ENCODE results near the gene PHIP.

PHIP gene

DNA sequence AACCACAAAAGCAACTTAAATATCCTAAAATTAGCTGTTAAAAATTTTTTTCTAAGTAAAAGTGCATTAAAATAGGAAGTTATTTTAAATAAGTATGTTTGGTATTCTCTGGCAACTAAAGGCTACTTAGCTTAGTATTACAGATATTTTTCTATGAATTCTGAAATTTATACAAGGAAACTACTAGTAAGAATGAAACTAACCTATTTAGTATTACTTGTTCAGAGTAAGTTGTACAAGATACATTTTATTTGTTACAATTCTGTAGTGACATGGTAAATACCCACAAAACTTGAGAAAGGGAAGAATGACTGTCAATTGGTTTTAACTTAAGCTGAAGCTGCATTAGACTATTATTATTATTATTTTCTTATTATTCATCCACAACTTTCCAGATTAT lies 6.5 kb downstream of the PHIP start:
- no peak for DNase-seq (ENCODE audit: extremely low read depth in 1 of 2, low read depth in 1 of 2)

- no peak for DNase-seq (ENCODE audit: extremely low read depth in 1 of 2, low read depth in 1 of 2)
Observed at GRCh38 chr6:79070206-79070825, 7.7 kb downstream of the PHIP start.

DNA sequence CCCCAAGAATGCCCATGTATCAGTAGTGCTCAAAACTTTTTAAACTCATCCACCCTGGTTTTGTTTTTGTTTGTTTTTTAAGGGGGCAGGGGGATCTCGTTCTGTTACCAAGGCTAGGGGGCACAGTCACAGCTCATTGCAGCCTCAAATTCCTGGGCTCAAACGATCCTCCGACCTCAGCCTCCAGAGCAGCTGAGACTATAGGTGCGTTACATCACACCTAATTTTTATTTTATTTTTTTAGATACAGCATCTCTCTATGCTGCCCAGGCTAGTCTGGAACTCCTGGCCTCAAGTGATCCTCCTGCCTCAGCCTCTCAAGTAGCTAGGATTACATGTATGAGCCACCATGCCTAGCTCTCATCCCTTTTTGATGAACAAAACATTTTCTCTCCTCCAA lies 11.2 kb downstream of the PHIP start:
- DNase-seq (ENCODE audit: extremely low read depth in 1 of 2, low read depth in 1 of 2) = no peak

GRCh38 chr6:79066330-79066729 lies 11.7 kb downstream of the PHIP start:
- DNase-seq (ENCODE audit: extremely low read depth in 1 of 2, low read depth in 1 of 2) = no peak

DNA sequence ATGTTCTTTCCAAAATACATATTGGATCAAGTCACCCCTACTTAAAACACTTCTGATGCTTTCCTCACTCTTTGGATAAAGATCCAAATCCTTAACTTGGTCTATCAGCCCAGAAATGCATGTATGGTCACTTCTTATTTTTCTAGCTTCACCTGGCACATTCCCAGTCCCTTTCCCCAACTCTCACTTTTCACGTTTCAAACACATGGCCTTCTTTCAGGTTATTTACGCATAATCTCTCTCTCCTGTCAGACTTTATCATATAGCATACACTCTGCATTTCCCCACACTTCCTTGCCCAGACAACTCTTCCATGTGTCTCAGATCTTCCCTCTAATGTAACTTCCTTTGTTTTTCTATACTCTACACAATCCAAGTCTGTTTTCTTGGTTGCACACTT lies 12.8 kb downstream of the PHIP start:
- DNase-seq (ENCODE audit: extremely low read depth in 1 of 2, low read depth in 1 of 2) = no peak

DNA sequence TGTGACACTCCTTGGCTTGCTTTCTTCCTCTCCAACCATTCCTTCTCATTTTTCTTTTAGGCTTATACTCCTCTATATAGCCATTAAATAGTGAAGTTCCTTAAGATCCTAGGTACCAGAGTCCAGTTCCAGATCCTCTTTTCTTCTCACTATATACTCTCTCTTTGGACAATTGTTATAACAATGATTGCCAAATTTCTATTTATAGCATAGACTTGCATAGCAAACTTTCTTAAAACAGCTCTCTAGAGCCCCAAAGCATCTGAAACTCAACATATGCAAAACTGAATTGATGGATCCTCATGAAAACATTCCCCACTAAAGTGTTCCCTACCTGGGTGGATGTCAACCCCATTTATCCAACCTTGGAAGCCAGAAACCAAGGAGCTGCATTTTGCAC lies 13.4 kb downstream of the PHIP start:
- no peak for DNase-seq (ENCODE audit: extremely low read depth in 1 of 2, low read depth in 1 of 2)

DNA sequence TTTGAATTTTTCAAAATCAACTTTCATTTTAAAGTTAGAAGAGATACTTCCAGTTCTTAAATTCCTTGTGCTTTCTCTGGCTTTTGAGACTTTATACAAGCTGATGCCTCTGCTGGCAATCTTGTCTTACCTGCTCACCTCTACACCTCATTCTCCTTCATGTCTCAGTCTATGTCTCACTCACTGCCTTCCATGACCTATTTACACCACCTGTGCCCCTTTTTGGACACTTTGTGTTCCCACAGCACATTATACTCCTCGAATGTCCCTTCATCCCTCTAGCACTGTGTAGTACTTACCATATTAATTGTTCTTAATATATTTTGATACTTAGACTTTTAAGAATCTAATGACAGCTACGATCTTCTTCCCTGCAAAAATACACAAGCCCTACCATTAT lies 15.3 kb downstream of the PHIP start:
- no peak for DNase-seq (ENCODE audit: extremely low read depth in 1 of 2, low read depth in 1 of 2)

- DNase-seq (ENCODE audit: extremely low read depth in 1 of 2, low read depth in 1 of 2) = no peak
Observed at GRCh38 chr6:79057746-79058145, 20.3 kb downstream of the PHIP start.

DNA sequence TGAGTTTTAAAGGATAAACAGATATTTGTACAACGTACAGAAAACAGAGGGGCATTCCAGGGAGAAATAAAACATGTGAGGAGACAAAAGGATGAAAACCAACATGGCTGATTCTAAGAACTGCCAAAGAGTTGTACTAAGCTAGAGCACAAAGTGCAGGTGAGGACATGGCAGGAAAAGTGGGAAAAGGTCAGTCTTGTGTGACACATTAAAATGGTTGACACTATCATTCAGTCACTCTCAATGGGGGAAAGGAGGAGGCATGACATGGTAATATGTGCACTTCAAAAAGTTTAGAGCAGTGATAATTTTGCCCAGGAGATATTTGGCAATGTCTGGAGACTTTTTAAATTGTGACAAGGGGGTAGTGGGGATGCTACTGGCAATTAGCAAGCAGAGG lies 21.8 kb downstream of the PHIP start:
- DNase-seq (ENCODE audit: extremely low read depth in 1 of 2, low read depth in 1 of 2) = no peak

GRCh38 chr6:79048611-79049010 lies 29.4 kb downstream of the PHIP start:
- DNase-seq (ENCODE audit: extremely low read depth in 1 of 2, low read depth in 1 of 2) = no peak

- no peak for DNase-seq (ENCODE audit: extremely low read depth in 1 of 2, low read depth in 1 of 2)
Observed at GRCh38 chr6:79047072-79047471, 31.0 kb downstream of the PHIP start.

GRCh38 chr6:79045966-79046365 lies 32.1 kb downstream of the PHIP start:
- no peak for DNase-seq (ENCODE audit: extremely low read depth in 1 of 2, low read depth in 1 of 2)

DNA sequence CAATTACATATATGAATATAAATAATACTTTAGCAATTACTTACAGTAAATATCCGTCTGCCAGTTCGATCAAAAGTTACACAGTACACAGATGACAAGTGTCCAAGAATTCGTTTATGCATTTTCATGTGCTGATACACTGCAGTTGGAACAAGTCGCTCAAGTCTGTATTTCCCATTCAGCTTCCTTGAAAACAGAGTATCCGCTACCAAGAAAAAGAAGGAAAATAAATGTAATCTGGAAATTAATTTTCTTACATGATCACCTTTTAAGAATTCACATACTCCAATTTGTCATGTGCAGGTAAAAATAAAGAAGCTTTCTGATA lies 35.3 kb downstream of the PHIP start:
- no peak for DNase-seq (ENCODE audit: extremely low read depth in 1 of 2, low read depth in 1 of 2)

DNA sequence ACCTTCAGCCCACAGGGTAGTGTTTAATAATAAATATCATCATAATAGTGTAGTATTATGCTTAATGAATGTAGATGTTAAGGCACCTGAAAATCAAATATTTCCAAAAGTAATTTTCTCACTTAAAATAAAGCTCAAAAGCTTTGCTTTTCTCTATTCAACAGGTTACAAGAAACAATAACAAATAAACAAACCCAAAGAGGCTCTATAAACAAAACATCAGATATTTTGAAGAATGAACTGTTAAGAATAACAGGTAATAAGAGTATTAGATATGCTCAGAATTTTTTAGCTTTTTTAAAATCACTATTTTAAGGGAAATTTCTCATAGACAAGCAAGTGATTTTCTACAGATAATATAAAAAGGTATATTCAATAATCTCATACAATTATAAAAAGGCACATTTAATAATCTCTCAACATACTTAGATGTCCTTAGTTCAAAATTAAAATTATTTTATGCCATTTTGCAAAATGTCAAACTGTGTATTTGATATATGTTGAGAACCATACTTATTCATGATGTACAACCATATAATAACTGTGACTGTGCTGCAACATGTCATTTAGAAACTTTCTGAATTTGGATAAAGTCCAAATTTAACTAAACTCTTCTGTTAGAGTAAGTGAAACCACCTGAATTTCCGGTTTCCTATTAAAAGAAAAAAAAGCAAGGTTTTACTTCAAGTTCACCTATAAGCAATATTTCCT lies 35.8 kb downstream of the PHIP start:
- no peak for DNase-seq (ENCODE audit: extremely low read depth in 1 of 2, low read depth in 1 of 2)

DNA sequence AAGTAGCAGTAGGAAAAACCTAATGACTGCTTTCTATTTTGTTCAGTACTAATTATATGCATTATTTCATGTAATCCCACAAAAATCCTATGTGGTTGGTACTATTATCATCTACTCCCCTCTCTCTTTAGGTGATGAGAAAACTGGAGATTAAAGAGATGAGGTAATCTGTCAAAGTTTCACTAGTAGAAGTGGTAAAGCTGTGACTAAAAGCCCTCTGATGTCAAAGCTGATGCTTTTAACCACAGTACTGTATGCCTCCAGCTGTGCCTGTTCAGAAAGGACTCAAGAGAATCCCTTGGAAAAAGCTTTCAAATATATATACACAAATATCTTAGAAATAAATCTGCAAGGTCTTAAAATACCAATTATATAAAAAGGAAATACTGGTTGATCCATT lies 38.0 kb downstream of the PHIP start:
- no peak for DNase-seq (ENCODE audit: extremely low read depth in 1 of 2, low read depth in 1 of 2)

- no peak for DNase-seq (ENCODE audit: extremely low read depth in 1 of 2, low read depth in 1 of 2)
Observed at GRCh38 chr6:79038061-79038460, 40.0 kb downstream of the PHIP start.

GRCh38 chr6:79034865-79035264 lies 43.2 kb downstream of the PHIP start:
- DNase-seq (ENCODE audit: extremely low read depth in 1 of 2, low read depth in 1 of 2) = no peak

DNA sequence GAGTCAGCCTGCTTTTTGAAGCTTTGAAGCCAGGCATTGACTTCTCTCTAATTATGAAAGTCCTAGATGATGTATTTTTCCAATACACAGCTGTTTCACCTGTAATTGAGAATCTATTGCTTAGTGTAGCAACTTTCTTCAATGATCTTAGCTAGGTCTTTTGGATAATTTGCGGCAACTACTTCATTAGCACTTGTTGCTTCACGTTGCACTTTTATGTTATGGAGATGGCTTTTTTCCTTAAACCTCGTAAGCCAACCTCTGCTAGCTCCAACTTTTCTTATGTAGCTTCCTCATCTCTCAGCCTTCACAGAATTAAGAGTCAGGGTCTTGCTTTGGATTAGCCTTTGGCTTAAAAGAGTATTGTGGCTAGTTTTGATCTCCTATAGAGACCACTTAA lies 44.8 kb downstream of the PHIP start:
- no peak for DNase-seq (ENCODE audit: extremely low read depth in 1 of 2, low read depth in 1 of 2)

DNA sequence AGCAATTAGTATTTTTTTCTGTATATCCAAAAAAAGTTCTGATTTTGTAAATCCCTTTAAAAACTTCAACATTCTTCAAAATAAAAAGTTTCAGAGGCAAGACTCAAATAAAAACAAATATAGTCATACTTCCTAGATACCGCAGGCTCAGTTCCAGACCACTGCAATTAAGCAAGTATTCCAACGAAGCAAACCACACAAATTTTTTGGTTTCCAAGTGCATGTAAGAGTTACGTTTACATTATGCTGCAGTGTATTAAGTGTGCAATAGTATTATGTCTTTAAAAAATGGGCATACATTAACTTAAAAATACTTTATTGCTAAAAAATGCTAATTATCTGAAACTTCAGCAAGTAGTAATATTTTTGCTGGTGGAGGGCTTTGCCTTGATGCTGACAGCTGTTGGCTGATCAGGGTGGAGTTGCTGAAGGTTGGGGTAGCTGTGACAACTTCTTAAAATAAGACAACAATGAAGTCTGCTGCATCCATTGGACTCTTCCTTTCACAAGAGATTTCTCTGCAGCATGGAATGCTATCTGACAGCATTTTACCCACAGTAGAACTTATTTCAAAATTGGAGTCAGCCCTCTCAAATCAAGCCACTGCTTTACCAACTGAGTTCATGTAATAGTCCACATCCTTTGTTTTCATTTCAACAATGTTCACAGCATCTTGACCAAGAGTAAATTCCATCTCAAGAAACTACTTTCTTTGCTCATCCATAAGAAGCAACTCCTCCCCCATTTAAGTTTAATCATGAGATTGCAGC lies 46.0 kb downstream of the PHIP start:
- no peak for DNase-seq (ENCODE audit: extremely low read depth in 1 of 2, low read depth in 1 of 2)

DNA sequence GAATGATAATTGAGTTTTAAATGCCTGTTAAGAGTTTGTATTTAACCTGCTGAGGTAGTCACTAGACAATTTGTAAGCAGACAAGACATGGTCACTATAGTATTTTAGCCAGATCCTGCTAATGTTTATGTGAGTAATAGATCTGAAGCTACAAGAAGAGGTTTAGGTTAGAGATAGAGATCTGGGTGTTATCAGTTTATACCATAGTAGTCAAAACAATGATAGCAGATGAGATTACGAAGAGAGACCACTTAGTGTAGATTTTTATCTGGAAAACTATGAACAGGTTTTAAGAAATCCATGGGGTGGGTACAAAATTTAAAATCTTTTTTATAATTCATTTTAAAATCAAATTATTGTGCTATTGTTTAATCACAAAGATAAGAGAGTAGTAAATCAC lies 47.5 kb downstream of the PHIP start:
- no peak for DNase-seq (ENCODE audit: extremely low read depth in 1 of 2, low read depth in 1 of 2)

GRCh38 chr6:79030023-79030422 lies 48.0 kb downstream of the PHIP start:
- DNase-seq (ENCODE audit: extremely low read depth in 1 of 2, low read depth in 1 of 2) = no peak

- DNase-seq (ENCODE audit: extremely low read depth in 1 of 2, low read depth in 1 of 2) = no peak
Observed at GRCh38 chr6:79028641-79029314, 49.3 kb downstream of the PHIP start.

All from activated CD8-positive, alpha-beta memory T cell treated with anti-CD3 and anti-CD28 coated beads for 1 hour (primary cell).